ENCODE measurements around the gene AGBL4. TPM values are rescaled to one million over a fixed set of nuclear protein-coding genes. Genes with fewer than 3 reads are reported as not detected.

Gene AGBL4
- total and polyA plus RNA-seq, 8 donors, result 0.32 to 1.3 (median 0.87) TPM

DNA sequence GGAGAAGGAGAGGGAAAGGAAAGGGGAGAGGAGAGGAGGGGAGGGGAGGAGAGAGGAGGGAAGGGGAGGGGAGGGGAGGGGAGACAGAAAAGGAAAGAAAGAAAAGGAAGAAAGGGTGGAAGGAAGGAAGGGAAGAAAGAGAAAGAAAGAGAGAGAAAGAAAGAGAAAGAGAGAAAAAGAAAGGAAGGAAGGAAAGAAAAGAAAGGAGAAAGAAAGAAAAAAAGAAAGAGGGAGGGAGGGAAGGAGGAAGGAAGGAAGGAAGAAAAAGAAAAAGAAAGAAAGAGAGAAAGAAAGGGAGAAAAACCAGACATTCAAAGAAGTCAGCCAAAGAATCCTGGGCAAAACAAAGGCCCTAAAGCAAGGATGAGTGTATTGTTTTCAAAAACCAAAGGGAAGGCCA lies 1426.1 kb downstream of the AGBL4 start:
- no peak for DNase-seq
- no peaks in the 10 kb centered on the region for H3K27me3 ChIP-seq
- H3K4me1 ChIP-seq, result no peaks in the 10 kb centered on the region
- no peak overlapping the region for H3K27ac ChIP-seq
- TF ChIP-seq, protein P1, sequence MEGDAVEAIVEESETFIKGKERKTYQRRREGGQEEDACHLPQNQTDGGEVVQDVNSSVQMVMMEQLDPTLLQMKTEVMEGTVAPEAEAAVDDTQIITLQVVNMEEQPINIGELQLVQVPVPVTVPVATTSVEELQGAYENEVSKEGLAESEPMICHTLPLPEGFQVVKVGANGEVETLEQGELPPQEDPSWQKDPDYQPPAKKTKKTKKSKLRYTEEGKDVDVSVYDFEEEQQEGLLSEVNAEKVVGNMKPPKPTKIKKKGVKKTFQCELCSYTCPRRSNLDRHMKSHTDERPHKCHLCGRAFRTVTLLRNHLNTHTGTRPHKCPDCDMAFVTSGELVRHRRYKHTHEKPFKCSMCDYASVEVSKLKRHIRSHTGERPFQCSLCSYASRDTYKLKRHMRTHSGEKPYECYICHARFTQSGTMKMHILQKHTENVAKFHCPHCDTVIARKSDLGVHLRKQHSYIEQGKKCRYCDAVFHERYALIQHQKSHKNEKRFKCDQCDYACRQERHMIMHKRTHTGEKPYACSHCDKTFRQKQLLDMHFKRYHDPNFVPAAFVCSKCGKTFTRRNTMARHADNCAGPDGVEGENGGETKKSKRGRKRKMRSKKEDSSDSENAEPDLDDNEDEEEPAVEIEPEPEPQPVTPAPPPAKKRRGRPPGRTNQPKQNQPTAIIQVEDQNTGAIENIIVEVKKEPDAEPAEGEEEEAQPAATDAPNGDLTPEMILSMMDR (IDR thresholded peaks at IDR 0.05), result no peak
- H3K4me3 ChIP-seq, result no peak overlapping the region
- no peak for ATAC-seq
- H3K36me3 ChIP-seq, result no peaks in the 10 kb centered on the region
- no peaks in the 10 kb centered on the region for H3K9me3 ChIP-seq
- intact Hi-C loops (cut with DNase I), result no loop called here

GRCh38 chr1:48596046-48596445 lies 1427.7 kb downstream of the AGBL4 start:
- peak; percentile 59 for ATAC-seq

GRCh38 chr1:48595613-48596012 lies 1428.1 kb downstream of the AGBL4 start:
- Histone ChIP-seq H3K4me3 (no peak overlapping the region), H3K27me3 (no peaks in the 10 kb centered on the region), H3K9me3 (no peaks in the 10 kb centered on the region), H3K4me1 (no peaks in the 10 kb centered on the region), H3K36me3 (no peaks in the 10 kb centered on the region), H3K27ac (no peak overlapping the region)
- no peak for ATAC-seq
- intact Hi-C loops (cut with DNase I), result no loop called here
- TF ChIP-seq, protein P1 (IDR thresholded peaks at IDR 0.05), result no peak
- no peak for DNase-seq

More at GRCh38 chr1:48596046-48596445, 1427.7 kb downstream of the AGBL4 start:
- DNase-seq, result no peak
- H3K27ac ChIP-seq, result no peak overlapping the region
- TF ChIP-seq, protein P1 (IDR thresholded peaks at IDR 0.05), result no peak
- H3K36me3 ChIP-seq, result no peaks in the 10 kb centered on the region
- H3K4me3 ChIP-seq, result no peak overlapping the region
- H3K27me3 ChIP-seq, result no peaks in the 10 kb centered on the region
- no peaks in the 10 kb centered on the region for H3K4me1 ChIP-seq
- intact Hi-C loops (cut with DNase I), result no loop called here
- H3K9me3 ChIP-seq, result no peaks in the 10 kb centered on the region

GRCh38 chr1:48592330-48592729 lies 1431.4 kb downstream of the AGBL4 start:
- intact Hi-C loops (cut with DNase I), result no loop called here

GRCh38 chr1:48591181-48591580 lies 1432.6 kb downstream of the AGBL4 start:
- intact Hi-C loops (cut with DNase I), result no loop called here
- no peak overlapping the region for H3K27ac ChIP-seq
- no peak for DNase-seq
- TF ChIP-seq, protein P1 (IDR thresholded peaks at IDR 0.05), result no peak
- no peaks in the 10 kb centered on the region for H3K9me3 ChIP-seq
- no peaks in the 10 kb centered on the region for H3K36me3 ChIP-seq
- ATAC-seq, result no peak
- no peaks in the 10 kb centered on the region for H3K4me1 ChIP-seq
- H3K27me3 ChIP-seq, result no peaks in the 10 kb centered on the region
- H3K4me3 ChIP-seq, result no peak overlapping the region

More at GRCh38 chr1:48592330-48592729, 1431.4 kb downstream of the AGBL4 start:
- H3K4me1 ChIP-seq, result no peaks in the 10 kb centered on the region
- no peaks in the 10 kb centered on the region for H3K9me3 ChIP-seq
- H3K36me3 ChIP-seq, result no peaks in the 10 kb centered on the region
- H3K27me3 ChIP-seq, result no peaks in the 10 kb centered on the region
- TF ChIP-seq, protein P1 (IDR thresholded peaks at IDR 0.05), result no peak
- H3K4me3 ChIP-seq, result no peak overlapping the region
- no peak for DNase-seq
- no peak for ATAC-seq
- no peak overlapping the region for H3K27ac ChIP-seq
